Breast epithelium (tissue), 4 donors: Measurements from ENCODE around the gene BSN. TPM values are rescaled to one million over a fixed set of nuclear protein-coding genes. Genes with fewer than 3 reads are reported as not detected.

Experiments
- DNase-seq, 2 donors: peaks; one replicate each; pipeline ENCODE4 v3.0.0-alpha.2; 2019; ENCODE audit warnings: low spot score in 2 of 2
- H3K27ac ChIP-seq, 2 donors: fragments of 200-600 bp; sonication (generic) in 1 of 2; one replicate each; pipeline ENCODE4 v1.5.1; 2016 to 2019; ENCODE audit warnings: mild to moderate bottlenecking in 1 of 2
- H3K27me3 ChIP-seq, 2 donors: fragments of 200-600 bp; sonication (generic) in 1 of 2; one replicate each; pipeline versions ENCODE4 v1.5.1 to v1.6.0; 2017 to 2019; ENCODE audit warnings: control low read depth in 1 of 2, mild to moderate bottlenecking in 1 of 2
- H3K36me3 ChIP-seq: fragments of 200-600 bp; one replicate; pipeline ENCODE4 v1.5.1; 2019
- H3K4me1 ChIP-seq, 2 donors: fragments of 200-600 bp; sonication (generic); one replicate each; pipeline ENCODE4 v1.5.1; 2016 to 2019; ENCODE audit warnings: control low read depth in 1 of 2
- H3K4me3 ChIP-seq, 3 donors: fragments of 200-600 bp; sonication (generic); 1 replicate in 2 of 3; 2 replicates in 1 of 3; pipeline ENCODE4 v1.5.1; 2016 to 2019; ENCODE audit warnings: mild to moderate bottlenecking in 3 of 3, moderate library complexity in 2 of 3
- H3K9me3 ChIP-seq, 2 donors: fragments of 200-600 bp; sonication (generic) in 1 of 2; one replicate each; pipeline ENCODE4 v1.5.1; 2016 to 2019; ENCODE audit warnings: control low read depth in 1 of 2
- CTCF ChIP-seq, 3 donors: fragments of 450-650 bp; IDR thresholded peaks; one replicate each; pipeline ENCODE4 v1.5.1; 2016 to 2017; ENCODE audit warnings: antibody characterized with exemption in 3 of 3, mild to moderate bottlenecking in 3 of 3, moderate library complexity in 3 of 3
- POLR2A ChIP-seq: fragments of 450-650 bp; IDR thresholded peaks from one replicate; pipeline ENCODE4 v1.6.1; 2016; ENCODE audit warnings: antibody characterized with exemption, mild to moderate bottlenecking, moderate library complexity
- POLR2AphosphoS5 ChIP-seq, 3 donors: sonication (generic); formaldehyde crosslinking; IDR thresholded peaks; one replicate each; pipeline ENCODE4 v1.6.1; 2017; ENCODE audit warnings: antibody characterized with exemption in 3 of 3
- intact Hi-C: fragments of 100-400 bp; cut with DNase I; formaldehyde crosslinking; loops from one replicate; pipeline ENCODE4 v1.15.1; 2023; ENCODE audit warnings: low total_unique reads
- total RNA-seq, 3 donors: library from RNA; depleted of rRNA; stranded (reverse); fragments of >200 nt; gene quantifications; one replicate each; pipeline ENCODE4 v1.1.0, GENCODE V29; 2016

BSN gene
- total RNA-seq, 3 donors from 2014 or later: 0.15 to 0.48 (median 0.33) TPM

- H3K9me3 ChIP-seq: peaks cover 0 to 3% of the 10 kb centered on the region in 2 donors
- TF ChIP-seq POLR2AphosphoS5 (IDR thresholded peaks at IDR 0.05): no peak
- no peak for TF ChIP-seq CTCF (IDR thresholded peaks at IDR 0.05)
- TF ChIP-seq POLR2A: no peak
- H3K27ac ChIP-seq: no peak overlapping the region
- no peak overlapping the region for H3K4me3 ChIP-seq
- H3K27me3 ChIP-seq: no peaks in the 10 kb centered on the region
- intact Hi-C loops: no loop called here
- no peak for DNase-seq
- H3K4me1 ChIP-seq: no peaks in the 10 kb centered on the region
- H3K36me3 ChIP-seq: no peaks in the 10 kb centered on the region
Observed at GRCh38 chr3:49627634-49628033, 73.4 kb downstream of the BSN start.

- H3K9me3 ChIP-seq: peaks cover 0 to 3% of the 10 kb centered on the region in 2 donors
- no peaks in the 10 kb centered on the region for H3K36me3 ChIP-seq
- H3K27me3 ChIP-seq: no peaks in the 10 kb centered on the region
- no peak for TF ChIP-seq CTCF (IDR thresholded peaks at IDR 0.05)
- TF ChIP-seq POLR2A: no peak
- no peak for TF ChIP-seq POLR2AphosphoS5 (IDR thresholded peaks at IDR 0.05)
- no peak overlapping the region for H3K4me3 ChIP-seq
- intact Hi-C loops: no loop called here
- H3K4me1 ChIP-seq: no peaks in the 10 kb centered on the region
- no peak overlapping the region for H3K27ac ChIP-seq
- DNase-seq: no peak
Observed at GRCh38 chr3:49628249-49628648, 74.0 kb downstream of the BSN start.

- intact Hi-C loops: no loop called here
- no peak overlapping the region for H3K27ac ChIP-seq
- H3K9me3 ChIP-seq: peaks cover 0 to 3% of the 10 kb centered on the region in 2 donors
- no peak for DNase-seq
- TF ChIP-seq CTCF (IDR thresholded peaks at IDR 0.05) (no peak), POLR2A (no peak), POLR2AphosphoS5 (IDR thresholded peaks at IDR 0.05) (no peak)
- no peaks in the 10 kb centered on the region for H3K36me3 ChIP-seq
- no peak overlapping the region for H3K4me3 ChIP-seq
- no peaks in the 10 kb centered on the region for H3K27me3 ChIP-seq
- H3K4me1 ChIP-seq: no peaks in the 10 kb centered on the region
Observed at GRCh38 chr3:49629451-49629850, 75.2 kb downstream of the BSN start.

GRCh38 chr3:49629866-49630265 lies 75.6 kb downstream of the BSN start:
- Histone ChIP-seq H3K4me3 (no peak overlapping the region), H3K4me1 (no peaks in the 10 kb centered on the region), H3K27ac (no peak overlapping the region), H3K36me3 (no peaks in the 10 kb centered on the region), H3K9me3 (peaks cover 0 to 3% of the 10 kb centered on the region in 2 donors), H3K27me3 (no peaks in the 10 kb centered on the region)
- TF ChIP-seq POLR2AphosphoS5 (IDR thresholded peaks at IDR 0.05) (no peak), CTCF (IDR thresholded peaks at IDR 0.05) (no peak), POLR2A (no peak)
- no peak for DNase-seq
- intact Hi-C loops: no loop called here

GRCh38 chr3:49630784-49631183 lies 76.5 kb downstream of the BSN start:
- TF ChIP-seq CTCF (IDR thresholded peaks at IDR 0.05) (no peak), POLR2AphosphoS5 (IDR thresholded peaks at IDR 0.05) (no peak), POLR2A (no peak)
- Histone ChIP-seq H3K9me3 (peaks cover 0 to 3% of the 10 kb centered on the region in 2 donors), H3K4me3 (no peak overlapping the region), H3K4me1 (no peaks in the 10 kb centered on the region), H3K27me3 (no peaks in the 10 kb centered on the region), H3K36me3 (no peaks in the 10 kb centered on the region), H3K27ac (no peak overlapping the region)
- no peak for DNase-seq
- intact Hi-C loops: no loop called here
